COR-L47 (cell line): Measurements from ENCODE around the gene CACNA2D3.

Source experiments
- DNase-seq: peaks from one replicate; lab custom pipeline; 2025; lab: John Stamatoyannopoulos, UW

The CACNA2D3 gene

GRCh38 chr3:54274607-54275006 lies 152.3 kb downstream of the CACNA2D3 start:
- no peak for DNase-seq

DNA sequence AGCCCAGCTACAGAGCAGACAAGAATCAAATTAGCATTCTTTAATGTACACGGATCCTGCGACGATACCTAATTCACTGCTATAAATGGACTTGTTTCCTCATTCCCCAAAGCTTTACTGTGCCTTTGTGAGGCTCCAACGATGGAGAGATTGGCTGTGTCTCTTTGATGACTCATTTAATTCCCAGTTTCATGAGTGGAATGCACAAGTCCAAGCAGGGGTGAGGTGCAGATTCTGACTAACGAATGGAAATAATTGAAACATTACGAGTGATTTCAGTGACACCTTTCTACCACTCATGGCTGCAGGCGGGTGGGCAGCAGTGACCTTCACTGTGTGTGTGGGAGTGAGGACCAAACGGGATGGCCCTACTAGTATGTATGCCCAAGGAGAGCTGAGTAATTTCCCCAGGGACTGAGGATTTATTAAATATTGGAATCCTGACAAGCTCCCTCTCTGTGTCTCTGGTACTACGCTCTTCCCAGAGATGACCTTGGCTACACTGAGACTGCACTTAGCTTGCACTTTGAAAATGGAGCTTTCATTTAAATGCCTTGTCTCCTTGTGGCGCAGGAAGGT lies 156.7 kb downstream of the CACNA2D3 start:
- DNase-seq = no peak

GRCh38 chr3:54283470-54283869 lies 161.1 kb downstream of the CACNA2D3 start:
- DNase-seq = no peak

GRCh38 chr3:54294214-54294613 lies 171.9 kb downstream of the CACNA2D3 start:
- DNase-seq = no peak

- DNase-seq = no peak
Observed at GRCh38 chr3:54296531-54296930, 174.2 kb downstream of the CACNA2D3 start.

DNA sequence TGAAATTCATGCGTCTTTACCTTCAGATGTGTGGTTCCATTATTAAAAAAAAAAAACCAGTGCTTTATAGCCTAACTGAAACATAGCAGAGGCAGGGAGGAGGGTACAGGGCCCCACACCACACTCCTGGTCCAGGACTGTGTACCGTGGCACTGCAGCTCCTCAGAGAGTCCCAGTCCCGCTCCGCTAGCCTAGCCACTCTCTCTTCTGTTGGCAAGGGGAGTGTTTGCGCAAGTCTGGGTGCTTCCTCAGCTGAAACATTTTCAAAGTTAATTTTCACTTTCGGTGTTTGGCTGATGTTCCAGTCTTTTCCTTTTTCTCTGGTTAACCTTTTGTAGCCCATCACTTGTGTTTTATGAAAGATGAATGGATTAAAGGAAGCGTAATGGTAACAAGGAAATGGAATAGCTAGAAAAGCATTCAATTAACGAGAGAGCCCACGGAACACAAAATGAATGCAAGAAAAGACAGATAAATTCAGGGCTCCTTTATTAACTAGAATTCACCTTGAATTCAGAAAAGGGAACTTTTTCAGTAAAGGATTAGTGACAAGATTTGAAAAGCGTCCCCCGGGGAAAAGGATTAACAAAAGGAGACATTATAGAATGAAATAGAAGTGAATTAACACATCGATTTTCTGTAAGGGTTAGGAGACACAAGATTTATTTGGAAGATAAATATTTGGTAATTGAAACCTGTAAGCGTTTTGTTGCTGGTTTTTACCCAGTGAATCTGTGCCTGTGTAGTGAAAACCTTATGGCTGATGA lies 177.0 kb downstream of the CACNA2D3 start:
- no peak for DNase-seq

- no peak for DNase-seq
Observed at GRCh38 chr3:54303517-54304375, 181.4 kb downstream of the CACNA2D3 start.

- DNase-seq = no peak
Observed at GRCh38 chr3:54304877-54305276, 182.5 kb downstream of the CACNA2D3 start.

- DNase-seq = no peak
Observed at GRCh38 chr3:54305409-54306099, 183.2 kb downstream of the CACNA2D3 start.

DNA sequence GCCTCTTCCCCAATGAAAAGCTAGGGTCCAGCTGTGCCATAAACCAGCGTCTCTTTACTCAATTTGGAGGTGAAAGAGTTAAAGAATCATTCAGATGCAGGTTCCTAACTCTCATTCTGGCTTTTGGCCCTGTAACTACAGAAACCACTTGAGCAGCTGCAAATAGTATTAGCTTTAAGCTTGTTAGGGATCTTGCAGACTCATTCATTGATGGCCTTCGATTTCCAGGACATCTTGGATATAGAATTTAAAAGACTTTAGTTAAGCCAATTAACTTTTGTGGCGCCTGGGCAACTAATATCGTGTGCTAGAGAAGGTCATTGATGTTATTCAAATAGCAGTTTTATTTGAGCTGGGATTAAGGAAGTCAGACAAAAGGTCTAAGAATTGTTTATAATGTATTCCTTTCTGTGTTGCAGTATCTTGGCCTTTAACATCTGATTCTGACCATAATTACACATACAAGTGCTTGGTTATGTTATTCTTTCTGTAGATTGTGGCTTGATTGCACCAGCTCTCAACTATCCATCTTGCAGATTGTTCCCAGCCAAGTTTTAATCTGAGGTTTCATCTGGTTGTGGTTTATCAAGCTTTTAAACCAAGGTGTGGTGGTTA lies 185.3 kb downstream of the CACNA2D3 start:
- no peak for DNase-seq

DNA sequence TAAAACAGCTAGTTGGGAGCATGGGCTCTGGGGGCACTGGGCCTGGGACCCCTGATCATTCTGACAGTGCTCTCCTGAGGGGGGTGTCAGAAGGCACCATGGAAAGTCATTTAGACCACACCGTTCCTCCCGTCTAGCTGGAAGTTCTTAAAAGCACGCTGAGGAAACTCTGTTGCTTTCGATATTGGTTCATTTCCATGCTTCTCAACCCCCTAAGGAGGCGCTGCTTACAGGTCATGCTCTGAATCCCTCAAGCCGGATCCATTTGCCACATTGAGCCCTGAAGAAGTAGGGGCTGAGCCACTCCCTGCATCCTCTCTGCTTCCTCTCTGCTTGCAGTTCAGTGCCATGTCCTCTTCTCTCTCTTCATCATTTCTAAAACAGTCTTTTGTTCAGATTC lies 187.2 kb downstream of the CACNA2D3 start:
- DNase-seq = no peak

DNA sequence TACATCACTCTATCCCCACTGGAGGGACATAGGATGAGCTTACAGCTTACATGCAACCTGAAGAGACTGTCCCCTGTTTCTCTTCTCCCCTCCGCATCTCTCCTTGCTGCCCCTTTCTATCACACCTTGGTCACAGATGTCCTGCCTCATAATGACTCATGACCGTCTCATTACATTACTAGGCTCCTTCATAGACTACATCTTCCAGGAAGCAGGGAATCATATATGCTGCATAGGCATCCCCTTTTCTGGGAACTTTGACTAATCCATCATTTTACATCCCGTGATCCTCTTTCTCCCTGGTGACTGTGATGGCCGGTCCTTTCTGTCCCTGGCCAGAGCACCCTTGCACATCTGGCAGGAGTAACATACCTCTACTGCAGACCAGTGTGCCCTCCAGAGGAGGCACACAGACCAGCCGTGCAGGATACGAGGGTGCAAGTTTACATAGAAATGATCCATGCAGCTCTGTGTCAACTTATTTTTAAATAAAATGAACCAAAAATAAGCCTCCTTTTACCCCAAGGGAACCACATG lies 188.9 kb downstream of the CACNA2D3 start:
- DNase-seq = no peak

GRCh38 chr3:54312156-54312899 lies 190.0 kb downstream of the CACNA2D3 start:
- no peak for DNase-seq

DNA sequence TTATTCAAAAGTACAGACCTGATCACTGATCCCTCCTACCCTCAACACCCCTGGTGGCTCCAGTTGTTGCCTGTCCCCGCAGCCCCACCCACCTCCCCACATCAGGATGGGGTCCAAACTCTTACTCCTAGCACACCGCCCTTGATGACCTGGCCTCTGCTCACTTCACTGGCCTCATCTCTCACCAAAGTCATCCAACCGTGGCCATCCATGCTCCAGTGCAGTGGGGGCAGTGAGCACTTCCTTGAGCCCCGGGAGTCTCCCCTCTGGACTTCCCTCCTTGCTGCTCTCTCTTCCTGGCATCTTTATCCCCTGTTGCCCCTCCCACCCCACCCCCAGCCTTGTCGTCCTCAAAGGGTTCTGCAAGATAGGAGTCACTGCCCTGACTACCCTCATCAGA lies 191.1 kb downstream of the CACNA2D3 start:
- no peak for DNase-seq

GRCh38 chr3:54321520-54321919 lies 199.2 kb downstream of the CACNA2D3 start:
- no peak for DNase-seq

DNA sequence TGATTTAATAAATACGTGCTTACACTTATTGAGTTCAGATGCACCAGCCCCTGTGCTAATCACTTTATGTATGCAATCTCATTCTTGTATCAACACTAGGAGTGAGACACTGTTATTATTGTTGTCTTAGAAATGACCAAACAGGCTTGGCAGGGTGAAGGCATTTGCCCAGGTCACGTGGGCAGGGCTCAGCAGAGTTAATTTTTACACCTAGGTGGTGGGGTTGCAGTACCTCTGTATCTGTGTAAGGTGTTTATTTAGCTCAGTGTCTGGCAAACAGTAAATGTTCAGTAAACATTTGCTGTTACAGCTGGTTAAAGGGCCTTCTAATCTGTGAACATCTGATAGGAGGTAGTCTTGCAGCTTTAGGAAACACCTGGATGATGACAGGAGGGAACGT lies 200.0 kb downstream of the CACNA2D3 start:
- no peak for DNase-seq

- no peak for DNase-seq
Observed at GRCh38 chr3:54324103-54324502, 201.8 kb downstream of the CACNA2D3 start.

GRCh38 chr3:54326951-54327350 lies 204.6 kb downstream of the CACNA2D3 start:
- DNase-seq = no peak

- no peak for DNase-seq
Observed at GRCh38 chr3:54331341-54331740, 209.0 kb downstream of the CACNA2D3 start.

DNA sequence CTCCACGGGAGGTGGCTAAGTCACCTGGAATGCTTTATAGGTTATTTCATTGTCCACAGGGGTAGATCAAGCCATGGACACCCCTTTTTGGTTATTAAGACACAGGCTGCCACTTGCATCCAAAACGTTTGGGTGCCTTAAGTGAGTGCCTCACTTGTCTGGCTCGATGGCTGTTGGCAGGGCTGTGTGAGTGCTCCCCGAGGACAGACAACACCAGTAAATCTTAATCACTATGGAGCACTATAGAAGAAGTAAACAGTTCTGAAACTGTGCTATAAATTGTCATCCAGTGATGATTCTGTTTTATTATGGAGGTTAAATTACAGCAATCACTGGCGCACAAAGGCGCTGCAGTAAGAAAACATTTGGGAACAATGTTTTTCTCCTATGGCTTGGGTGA lies 215.5 kb downstream of the CACNA2D3 start:
- no peak for DNase-seq

- no peak for DNase-seq
Observed at GRCh38 chr3:54339608-54340007, 217.3 kb downstream of the CACNA2D3 start.
